ENCODE measurements around the gene NUMA1. TPM values are rescaled to one million over a fixed set of nuclear protein-coding genes. Genes with fewer than 3 reads are reported as not detected.
A peak's percentile ranks its signal among the peaks of the same experiment; 100 is the strongest.

NUMA1 gene
- total RNA-seq, 1 donor from 2014 or later, result 130 TPM

DNA sequence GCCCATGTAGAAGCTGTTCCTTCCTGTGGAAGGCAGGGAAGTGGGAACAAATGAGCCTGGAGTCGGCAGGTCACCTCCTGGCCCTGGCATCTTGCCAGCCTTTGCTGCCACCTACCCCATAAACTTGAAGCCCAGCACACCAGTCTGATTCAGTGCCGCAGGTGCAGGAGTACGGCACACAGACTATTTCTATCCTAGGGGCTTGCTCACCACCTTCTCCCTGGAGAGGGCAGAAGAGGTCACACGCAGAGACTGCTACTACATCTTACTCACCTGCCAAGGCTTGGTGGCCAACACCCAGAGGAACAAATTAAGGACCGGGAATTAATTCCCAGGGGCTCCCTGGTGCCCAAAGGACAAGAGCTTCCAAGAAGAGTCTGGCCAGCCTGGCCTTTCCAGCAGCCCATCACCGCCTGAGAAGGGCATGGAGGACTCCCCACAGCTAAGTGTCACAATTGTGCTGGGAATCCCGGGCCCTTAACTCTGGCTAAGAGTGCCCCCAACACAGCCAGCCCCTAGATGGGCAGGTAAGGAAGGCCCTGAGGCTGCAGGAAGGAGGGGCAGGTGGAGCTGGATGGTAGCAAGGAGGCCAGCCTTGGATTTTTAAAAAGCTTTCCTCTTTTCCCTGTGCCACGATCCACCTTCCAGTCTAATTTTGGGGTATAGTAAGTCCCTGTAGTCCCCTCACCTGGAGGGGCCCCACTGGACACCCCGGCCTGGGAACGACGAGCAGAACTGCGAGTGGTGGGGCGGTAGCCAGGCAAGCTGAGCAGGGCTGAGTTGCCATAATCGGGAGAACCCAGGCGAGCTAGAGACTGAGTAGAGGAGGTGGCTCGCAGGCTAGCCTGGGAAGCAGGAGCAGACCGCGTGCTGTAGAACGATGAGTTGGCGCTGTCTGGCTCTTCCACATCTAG is 74.7 kb downstream of the NUMA1 start:
- Histone ChIP-seq H3K36me3 (no peaks in the 10 kb centered on the region), H2AFZ (replicated peaks) (no peak overlapping the region), H3K9me3 (ENCODE audit: low read depth) (no peaks in the 10 kb centered on the region), H3K27ac (no peak overlapping the region), H3K9ac (no peak overlapping the region), H3F3A (ENCODE audit: low read depth) (peaks cover 29% of the 10 kb centered on the region), H3K4me1 (no peaks in the 10 kb centered on the region), H3K27me3 (no peaks in the 10 kb centered on the region), H3K4me2 (no peak overlapping the region), H3K79me2 (ENCODE audit: low read depth) (no peaks in the 10 kb centered on the region), H3K4me3 (no peak overlapping the region), H4K20me1 (ENCODE audit: low read depth) (peaks cover 33% of the 10 kb centered on the region)
- Mint-ChIP-seq H3K36me3 (peaks cover 39% of the 10 kb centered on the region), H3K4me1 (no peaks in the 10 kb centered on the region), H3K27me3 (ENCODE audit: insufficient read depth, low read depth) (peaks cover 15% of the 10 kb centered on the region), H3K4me3 (no peak overlapping the region), H3K9me3 (no peaks in the 10 kb centered on the region), H3K27ac (no peak overlapping the region)
- DNase-seq (ENCODE audit: low spot score), result no peak
- TF ChIP-seq, protein P1, sequence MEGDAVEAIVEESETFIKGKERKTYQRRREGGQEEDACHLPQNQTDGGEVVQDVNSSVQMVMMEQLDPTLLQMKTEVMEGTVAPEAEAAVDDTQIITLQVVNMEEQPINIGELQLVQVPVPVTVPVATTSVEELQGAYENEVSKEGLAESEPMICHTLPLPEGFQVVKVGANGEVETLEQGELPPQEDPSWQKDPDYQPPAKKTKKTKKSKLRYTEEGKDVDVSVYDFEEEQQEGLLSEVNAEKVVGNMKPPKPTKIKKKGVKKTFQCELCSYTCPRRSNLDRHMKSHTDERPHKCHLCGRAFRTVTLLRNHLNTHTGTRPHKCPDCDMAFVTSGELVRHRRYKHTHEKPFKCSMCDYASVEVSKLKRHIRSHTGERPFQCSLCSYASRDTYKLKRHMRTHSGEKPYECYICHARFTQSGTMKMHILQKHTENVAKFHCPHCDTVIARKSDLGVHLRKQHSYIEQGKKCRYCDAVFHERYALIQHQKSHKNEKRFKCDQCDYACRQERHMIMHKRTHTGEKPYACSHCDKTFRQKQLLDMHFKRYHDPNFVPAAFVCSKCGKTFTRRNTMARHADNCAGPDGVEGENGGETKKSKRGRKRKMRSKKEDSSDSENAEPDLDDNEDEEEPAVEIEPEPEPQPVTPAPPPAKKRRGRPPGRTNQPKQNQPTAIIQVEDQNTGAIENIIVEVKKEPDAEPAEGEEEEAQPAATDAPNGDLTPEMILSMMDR (IDR thresholded peaks at IDR 0.05), result no peak
- TF ChIP-seq EZH2phosphoT487 (IDR thresholded peaks at IDR 0.05), result no peak
- TF ChIP-seq EZH2 (IDR thresholded peaks at IDR 0.05), result no peak

DNA sequence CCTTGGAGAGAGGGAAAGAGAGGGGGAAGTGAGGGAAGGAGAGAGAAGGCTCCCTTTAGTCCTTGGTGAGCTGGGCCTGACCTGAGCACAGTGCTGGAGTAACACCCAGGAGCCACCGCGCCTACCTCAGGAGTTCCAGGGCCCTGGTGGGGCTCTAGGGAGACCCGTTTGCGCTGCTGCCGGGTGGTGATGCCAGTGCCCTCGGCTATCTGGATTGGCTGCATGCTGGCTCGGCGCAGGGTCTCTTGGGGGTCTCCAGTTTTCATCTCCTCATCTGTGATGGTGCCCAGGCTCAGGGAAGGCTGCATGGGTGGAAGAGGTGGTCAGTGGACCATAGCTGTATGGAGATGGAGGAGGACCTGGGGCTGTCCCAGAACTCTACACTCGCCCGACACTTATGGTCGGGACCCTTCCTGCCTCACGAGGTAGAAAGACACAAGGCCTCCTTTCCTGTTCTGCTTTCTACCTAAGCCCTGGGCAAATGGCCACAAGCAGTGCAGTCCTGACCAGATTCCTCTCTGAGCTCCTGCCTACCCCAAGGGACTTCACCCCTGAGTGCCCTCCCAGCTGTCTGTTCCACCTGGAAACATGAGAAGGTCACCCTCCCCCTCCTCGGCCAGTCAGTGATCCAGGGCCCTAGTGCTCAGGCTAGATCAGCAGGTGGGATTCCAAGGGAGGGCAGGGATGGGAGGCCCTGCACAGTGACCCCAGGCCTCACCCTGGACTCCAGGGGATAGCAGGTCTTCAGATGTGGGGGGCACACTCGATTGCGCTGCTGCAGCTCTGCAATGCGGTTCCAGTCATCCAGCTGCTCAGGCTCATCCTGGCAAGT is 75.6 kb downstream of the NUMA1 start:
- no peak for DNase-seq (ENCODE audit: low spot score)
- H3K27me3 ChIP-seq, result no peaks in the 10 kb centered on the region
- peaks cover 29% of the 10 kb centered on the region for H3F3A ChIP-seq (ENCODE audit: low read depth)
- no peak overlapping the region for H3K4me3 ChIP-seq
- no peaks in the 10 kb centered on the region for H3K4me1 Mint-ChIP-seq
- no peak overlapping the region for H2AFZ ChIP-seq (replicated peaks)
- no peaks in the 10 kb centered on the region for H3K36me3 ChIP-seq
- no peaks in the 10 kb centered on the region for H3K4me1 ChIP-seq
- H3K27me3 Mint-ChIP-seq (ENCODE audit: insufficient read depth, low read depth), result peaks cover 15% of the 10 kb centered on the region
- no peaks in the 10 kb centered on the region for H3K9me3 ChIP-seq (ENCODE audit: low read depth)
- no peak for TF ChIP-seq EZH2 (IDR thresholded peaks at IDR 0.05)
- TF ChIP-seq EZH2phosphoT487 (IDR thresholded peaks at IDR 0.05), result no peak
- TF ChIP-seq, protein P1 (IDR thresholded peaks at IDR 0.05), result no peak
- H3K27ac Mint-ChIP-seq, result no peak overlapping the region
- H3K9me3 Mint-ChIP-seq, result no peaks in the 10 kb centered on the region
- H4K20me1 ChIP-seq (ENCODE audit: low read depth), result peaks cover 31% of the 10 kb centered on the region
- peaks cover 39% of the 10 kb centered on the region for H3K36me3 Mint-ChIP-seq
- no peak overlapping the region for H3K9ac ChIP-seq
- no peak overlapping the region for H3K4me3 Mint-ChIP-seq
- H3K27ac ChIP-seq, result no peak overlapping the region
- no peaks in the 10 kb centered on the region for H3K79me2 ChIP-seq (ENCODE audit: low read depth)
- no peak overlapping the region for H3K4me2 ChIP-seq

- Histone ChIP-seq H3K4me2 (no peak overlapping the region), H3K4me3 (no peak overlapping the region), H3K27ac (no peak overlapping the region), H3K9ac (no peak overlapping the region), H2AFZ (replicated peaks) (no peak overlapping the region), H3K79me2 (ENCODE audit: low read depth) (no peaks in the 10 kb centered on the region), H3K36me3 (no peaks in the 10 kb centered on the region), H3K4me1 (no peaks in the 10 kb centered on the region), H4K20me1 (ENCODE audit: low read depth) (peaks cover 26% of the 10 kb centered on the region), H3K9me3 (ENCODE audit: low read depth) (no peaks in the 10 kb centered on the region), H3K27me3 (no peaks in the 10 kb centered on the region), H3F3A (ENCODE audit: low read depth) (peaks cover 29% of the 10 kb centered on the region)
- Mint-ChIP-seq H3K4me1 (no peaks in the 10 kb centered on the region), H3K27me3 (ENCODE audit: insufficient read depth, low read depth) (peaks cover 15% of the 10 kb centered on the region), H3K27ac (no peak overlapping the region), H3K9me3 (no peaks in the 10 kb centered on the region), H3K4me3 (peak overlapping the region; percentile 21), H3K36me3 (peaks cover 36% of the 10 kb centered on the region)
- no peak for DNase-seq (ENCODE audit: low spot score)
- TF ChIP-seq, protein P1 (IDR thresholded peaks at IDR 0.05), result no peak
- TF ChIP-seq EZH2phosphoT487 (IDR thresholded peaks at IDR 0.05) (no peak), EZH2 (IDR thresholded peaks at IDR 0.05) (no peak)
These were observed 76.6 kb downstream of the NUMA1 start for GRCh38 chr11:72003776-72004171.

All from neural progenitor cell (in vitro differentiated cells).